Nephron (organoid): ENCODE data around the gene FBXW8.

Experiments
- H3K27ac Mint-ChIP-seq, 3 experiments: 2 replicates each; pipeline ENCODE4 v1.8.0; 2020; ENCODE audit warnings: mixed read lengths in 3 of 3, mild to moderate bottlenecking in 2 of 3, moderate library complexity in 1 of 3
- H3K27me3 Mint-ChIP-seq: 2 replicates; pipeline ENCODE4 v1.8.0; 2021; ENCODE audit warnings: low read depth, mild to moderate bottlenecking, moderate library complexity, mixed read lengths
- H3K36me3 Mint-ChIP-seq: 2 replicates; pipeline ENCODE4 v1.8.0; 2020; ENCODE audit warnings: low read depth, mixed read lengths
- H3K4me1 Mint-ChIP-seq: 2 replicates; pipeline ENCODE4 v1.8.0; 2020; ENCODE audit warnings: mixed read lengths
- H3K4me3 Mint-ChIP-seq, 3 experiments: 2 replicates each; pipeline ENCODE4 v1.8.0; 2020; ENCODE audit warnings: mild to moderate bottlenecking in 3 of 3, mixed read lengths in 3 of 3, moderate library complexity in 2 of 3
- H3K9me3 Mint-ChIP-seq: 2 replicates; pipeline ENCODE4 v1.8.0; 2020; ENCODE audit warnings: mixed read lengths
- TF ChIP-seq, protein P1 (sequence below), 3 experiments: fragments of 200-600 bp; sonication (generic); IDR thresholded peaks; one replicate each; pipeline ENCODE4 v1.5.0; 2021; ENCODE audit warnings: antibody characterized with exemption in 3 of 3; ENCODE audit not compliant: unreplicated experiment in 3 of 3

Gene FBXW8

DNA sequence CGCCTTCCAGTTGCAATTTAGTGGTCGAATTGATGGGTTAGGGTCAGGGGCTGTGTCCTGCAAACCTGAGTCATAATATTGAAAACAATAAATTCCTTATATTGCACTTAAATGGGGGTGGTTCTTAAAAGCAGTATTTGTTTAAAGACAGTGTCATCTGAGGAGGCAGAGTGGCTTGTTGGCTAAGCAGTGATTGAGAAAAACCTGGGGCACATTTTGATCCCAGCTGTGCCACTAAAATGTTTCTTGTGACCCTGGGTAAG is 48.4 kb downstream of the FBXW8 start:
- H3K36me3 Mint-ChIP-seq, result peaks cover 21% of the 10 kb centered on the region
- H3K9me3 Mint-ChIP-seq, result no peaks in the 10 kb centered on the region
- H3K4me3 Mint-ChIP-seq, result no peak overlapping the region
- H3K27me3 Mint-ChIP-seq, result peaks cover 3% of the 10 kb centered on the region
- peaks cover 27% of the 10 kb centered on the region for H3K4me1 Mint-ChIP-seq
- H3K27ac Mint-ChIP-seq, result no peak overlapping the region
- TF ChIP-seq, protein P1, sequence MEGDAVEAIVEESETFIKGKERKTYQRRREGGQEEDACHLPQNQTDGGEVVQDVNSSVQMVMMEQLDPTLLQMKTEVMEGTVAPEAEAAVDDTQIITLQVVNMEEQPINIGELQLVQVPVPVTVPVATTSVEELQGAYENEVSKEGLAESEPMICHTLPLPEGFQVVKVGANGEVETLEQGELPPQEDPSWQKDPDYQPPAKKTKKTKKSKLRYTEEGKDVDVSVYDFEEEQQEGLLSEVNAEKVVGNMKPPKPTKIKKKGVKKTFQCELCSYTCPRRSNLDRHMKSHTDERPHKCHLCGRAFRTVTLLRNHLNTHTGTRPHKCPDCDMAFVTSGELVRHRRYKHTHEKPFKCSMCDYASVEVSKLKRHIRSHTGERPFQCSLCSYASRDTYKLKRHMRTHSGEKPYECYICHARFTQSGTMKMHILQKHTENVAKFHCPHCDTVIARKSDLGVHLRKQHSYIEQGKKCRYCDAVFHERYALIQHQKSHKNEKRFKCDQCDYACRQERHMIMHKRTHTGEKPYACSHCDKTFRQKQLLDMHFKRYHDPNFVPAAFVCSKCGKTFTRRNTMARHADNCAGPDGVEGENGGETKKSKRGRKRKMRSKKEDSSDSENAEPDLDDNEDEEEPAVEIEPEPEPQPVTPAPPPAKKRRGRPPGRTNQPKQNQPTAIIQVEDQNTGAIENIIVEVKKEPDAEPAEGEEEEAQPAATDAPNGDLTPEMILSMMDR (IDR thresholded peaks at IDR 0.05; ENCODE audit: unreplicated experiment in 3 of 3), result no peak

DNA sequence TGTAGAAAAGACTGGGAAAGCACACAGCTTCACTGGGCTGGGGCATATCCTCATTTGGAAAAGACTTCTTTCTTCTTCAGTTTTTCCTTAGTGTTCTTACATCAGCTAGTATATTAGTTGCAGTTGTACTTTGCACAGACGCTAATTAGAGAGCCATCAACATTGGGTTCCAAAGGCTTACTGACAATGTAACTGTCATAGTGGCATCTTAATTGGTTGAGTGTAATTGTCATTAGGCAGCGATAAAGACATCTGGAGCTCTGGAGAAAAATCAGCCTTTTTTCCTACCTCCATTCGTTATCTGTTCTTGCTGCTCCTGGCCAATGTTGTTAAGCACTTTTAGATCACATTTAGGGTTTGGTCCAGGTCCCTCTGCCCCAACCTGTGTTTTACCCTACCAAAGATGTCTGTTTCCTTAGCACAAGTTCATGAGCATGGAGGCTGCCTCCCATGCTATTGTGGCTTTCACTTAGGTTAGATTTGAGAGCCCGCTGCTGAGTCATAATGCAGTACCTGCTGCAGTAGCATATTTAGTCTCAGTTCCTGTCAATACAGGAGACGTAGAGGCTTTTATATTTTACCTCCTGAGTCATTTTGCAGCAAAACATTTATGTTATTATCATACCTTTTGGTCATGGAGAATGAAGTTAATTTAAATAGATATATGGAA is 49.2 kb downstream of the FBXW8 start:
- TF ChIP-seq, protein P1 (IDR thresholded peaks at IDR 0.05; ENCODE audit: unreplicated experiment in 3 of 3), result no peak
- peaks cover 3% of the 10 kb centered on the region for H3K27me3 Mint-ChIP-seq
- H3K4me1 Mint-ChIP-seq, result peaks cover 31% of the 10 kb centered on the region
- H3K4me3 Mint-ChIP-seq, result no peak overlapping the region
- H3K9me3 Mint-ChIP-seq, result no peaks in the 10 kb centered on the region
- H3K27ac Mint-ChIP-seq, result no peak overlapping the region
- H3K36me3 Mint-ChIP-seq, result peaks cover 20% of the 10 kb centered on the region

DNA sequence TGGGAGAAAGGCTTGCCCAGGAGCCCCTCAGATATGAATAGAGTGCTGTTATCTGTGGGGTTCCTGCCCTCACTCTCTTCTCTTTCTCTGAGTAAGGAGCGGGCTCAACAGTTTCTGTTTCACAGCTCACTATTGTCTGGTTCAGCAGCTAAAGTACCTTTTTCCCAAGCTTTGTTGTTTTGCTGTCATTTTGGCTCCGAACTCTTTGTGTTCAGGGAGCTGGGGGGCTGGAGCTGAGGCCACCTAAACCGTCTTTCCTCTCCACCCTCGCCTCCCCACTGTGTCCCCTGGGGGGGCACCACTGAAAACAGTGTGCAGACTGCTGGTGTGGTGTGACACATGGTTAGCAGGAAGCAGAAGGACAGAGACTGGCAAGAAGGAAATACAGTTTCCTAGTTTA is 51.4 kb downstream of the FBXW8 start:
- peaks cover 23% of the 10 kb centered on the region for H3K36me3 Mint-ChIP-seq
- H3K4me1 Mint-ChIP-seq, result peaks cover 23% of the 10 kb centered on the region
- H3K4me3 Mint-ChIP-seq, result no peak overlapping the region
- peaks cover 3% of the 10 kb centered on the region for H3K27me3 Mint-ChIP-seq
- H3K27ac Mint-ChIP-seq, result no peak overlapping the region
- no peaks in the 10 kb centered on the region for H3K9me3 Mint-ChIP-seq
- TF ChIP-seq, protein P1 (IDR thresholded peaks at IDR 0.05; ENCODE audit: unreplicated experiment in 3 of 3), result no peak

DNA sequence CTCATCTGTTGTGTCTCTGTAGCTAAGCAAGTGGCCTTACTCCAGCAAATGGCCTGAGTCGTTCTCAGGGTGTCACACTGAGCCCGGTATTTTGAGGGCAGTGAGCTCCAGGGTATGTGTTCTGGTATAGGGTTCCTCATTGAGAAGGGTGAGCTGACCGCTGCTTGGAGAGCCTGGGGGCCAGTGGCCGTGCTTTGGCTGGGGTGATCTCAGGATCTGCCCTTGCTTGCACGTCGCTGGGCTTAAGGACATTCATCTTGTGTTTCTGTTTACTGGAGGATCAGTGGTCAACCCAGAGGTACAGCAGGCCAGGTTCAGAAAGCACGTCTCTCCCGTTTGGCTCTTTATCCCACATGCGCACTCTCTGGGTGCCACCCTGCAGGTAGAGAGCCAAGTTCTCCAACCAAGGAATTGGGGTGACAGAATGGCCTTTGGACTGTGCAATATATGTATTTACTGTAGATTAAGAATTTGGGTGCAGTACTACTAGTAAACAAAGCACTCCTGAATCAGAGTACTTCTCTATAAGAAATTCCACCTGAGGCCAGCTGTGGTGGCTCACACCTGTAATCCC is 52.1 kb downstream of the FBXW8 start:
- peaks cover 23% of the 10 kb centered on the region for H3K4me1 Mint-ChIP-seq
- H3K36me3 Mint-ChIP-seq, result peaks cover 29% of the 10 kb centered on the region
- H3K27ac Mint-ChIP-seq, result no peak overlapping the region
- peaks cover 3% of the 10 kb centered on the region for H3K27me3 Mint-ChIP-seq
- no peak overlapping the region for H3K4me3 Mint-ChIP-seq
- no peaks in the 10 kb centered on the region for H3K9me3 Mint-ChIP-seq
- TF ChIP-seq, protein P1 (IDR thresholded peaks at IDR 0.05; ENCODE audit: unreplicated experiment in 3 of 3), result no peak

DNA sequence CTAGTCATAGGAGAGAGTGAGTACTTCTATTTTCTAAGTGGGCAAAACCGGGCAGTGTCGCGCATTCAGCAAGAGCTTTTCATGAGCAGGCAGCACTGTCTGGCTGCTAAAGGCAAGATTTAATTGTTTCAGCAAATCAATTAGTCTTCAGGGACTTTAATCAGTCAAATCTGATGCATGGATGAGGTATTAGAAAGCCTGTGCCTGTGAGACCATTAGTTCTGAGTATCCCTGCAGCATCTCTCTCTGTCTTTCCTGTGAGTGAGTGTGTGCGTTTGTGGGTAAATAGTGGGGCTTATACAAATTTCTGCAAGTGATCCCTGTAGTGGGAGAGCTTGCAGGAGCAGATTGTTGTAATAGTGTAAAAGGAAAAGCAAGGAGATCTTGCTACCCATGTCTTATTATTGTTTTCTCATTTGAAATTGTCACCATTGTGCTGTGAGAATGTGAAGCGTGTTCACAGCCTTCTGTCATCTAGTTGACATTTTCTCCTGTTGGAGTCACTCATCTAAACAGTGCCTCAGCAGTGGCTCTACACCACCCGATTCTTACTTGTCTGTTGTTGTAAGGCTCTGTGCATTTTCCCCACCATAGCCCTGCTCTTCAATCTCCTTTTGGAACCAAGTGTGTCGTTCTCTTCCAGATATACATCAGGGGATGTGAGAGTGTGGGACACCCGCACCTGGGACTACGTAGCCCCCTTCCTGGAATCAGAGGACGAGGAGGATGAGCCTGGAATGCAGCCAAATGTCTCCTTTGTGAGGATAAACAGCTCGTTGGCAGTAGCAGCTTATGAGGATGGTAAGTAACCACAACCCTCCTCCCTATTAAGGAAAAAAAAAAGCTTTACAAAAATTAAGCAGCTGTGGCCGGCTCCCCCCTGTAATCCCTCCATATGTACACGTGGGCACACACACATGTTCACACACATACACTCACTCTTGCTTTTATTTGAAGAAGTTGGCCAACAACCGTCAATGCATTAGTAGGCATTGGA is 53.6 kb downstream of the FBXW8 start:
- Mint-ChIP-seq H3K9me3 (no peaks in the 10 kb centered on the region), H3K36me3 (peaks cover 41% of the 10 kb centered on the region), H3K4me3 (no peak overlapping the region), H3K27ac (peak overlapping the region in 1 of 3 experiments; percentile 15), H3K27me3 (peaks cover 3% of the 10 kb centered on the region), H3K4me1 (peaks cover 10% of the 10 kb centered on the region)
- TF ChIP-seq, protein P1 (IDR thresholded peaks at IDR 0.05; ENCODE audit: unreplicated experiment in 3 of 3), result no peak
